ENCODE results near the gene GSG1L2. TPM values are rescaled to one million over a fixed set of nuclear protein-coding genes. Genes with fewer than 3 reads are reported as not detected.

GSG1L2 gene
- total RNA-seq, 4 donors from 2014 or later = not detected

GRCh38 chr17:9830711-9831110, 8.8 kb upstream of the GSG1L2 start:
- no peak for TF ChIP-seq CTCF (IDR thresholded peaks at IDR 0.05)
- no peak for TF ChIP-seq POLR2A (IDR thresholded peaks at IDR 0.05)
- DNase-seq (ENCODE audit: low spot score in 2 of 2) = no peak
- intact Hi-C loops (cut with DNase I; ENCODE audit: low total_unique reads) = no loop called here
- 91% methylated on average over 2 of the region's 2 CpGs for WGBS, 2 donors
- no peak overlapping the region for H3K4me3 ChIP-seq (ENCODE audit: low read depth, poor library complexity, severe bottlenecking)

DNA sequence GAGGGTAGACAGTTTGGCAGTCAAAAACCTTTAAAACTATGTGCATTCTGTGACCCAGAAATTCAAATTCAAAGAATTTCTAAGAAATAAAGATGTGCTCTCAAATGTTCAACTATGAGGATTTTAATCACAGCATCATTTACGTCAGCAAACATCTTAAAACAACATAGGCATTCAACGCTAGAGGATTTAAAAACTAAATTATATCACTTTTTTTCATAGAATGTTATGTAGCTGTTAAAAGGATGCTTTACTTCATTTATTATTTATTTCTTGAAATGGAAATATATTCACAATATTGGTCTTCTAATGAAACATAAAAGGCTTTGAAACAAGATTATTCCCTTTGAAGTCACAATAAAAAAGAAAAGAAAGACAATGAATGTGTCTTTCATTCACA, 7.5 kb upstream of the GSG1L2 start:
- DNase-seq (ENCODE audit: low spot score in 2 of 2) = no peak
- 88 to 91% methylated on average over 2 of the region's 2 CpGs for WGBS, 2 donors
- intact Hi-C loops (cut with DNase I; ENCODE audit: low total_unique reads) = no loop called here
- TF ChIP-seq POLR2A (IDR thresholded peaks at IDR 0.05) (no peak), CTCF (IDR thresholded peaks at IDR 0.05) (no peak)
- no peak overlapping the region for H3K4me3 ChIP-seq (ENCODE audit: low read depth, poor library complexity, severe bottlenecking)

- DNase-seq (ENCODE audit: low spot score in 2 of 2) = no peak
- WGBS, 2 donors = 43 to 49% methylated on average over 13 of the region's 13 CpGs
- intact Hi-C loops (cut with DNase I; ENCODE audit: low total_unique reads) = no loop called here
- no peak overlapping the region for H3K4me3 ChIP-seq (ENCODE audit: low read depth, poor library complexity, severe bottlenecking)
- TF ChIP-seq CTCF (IDR thresholded peaks at IDR 0.05) (no peak), POLR2A (IDR thresholded peaks at IDR 0.05) (no peak)
Measured at GRCh38 chr17:9828296-9829295, 6.7 kb upstream of the GSG1L2 start.

DNA sequence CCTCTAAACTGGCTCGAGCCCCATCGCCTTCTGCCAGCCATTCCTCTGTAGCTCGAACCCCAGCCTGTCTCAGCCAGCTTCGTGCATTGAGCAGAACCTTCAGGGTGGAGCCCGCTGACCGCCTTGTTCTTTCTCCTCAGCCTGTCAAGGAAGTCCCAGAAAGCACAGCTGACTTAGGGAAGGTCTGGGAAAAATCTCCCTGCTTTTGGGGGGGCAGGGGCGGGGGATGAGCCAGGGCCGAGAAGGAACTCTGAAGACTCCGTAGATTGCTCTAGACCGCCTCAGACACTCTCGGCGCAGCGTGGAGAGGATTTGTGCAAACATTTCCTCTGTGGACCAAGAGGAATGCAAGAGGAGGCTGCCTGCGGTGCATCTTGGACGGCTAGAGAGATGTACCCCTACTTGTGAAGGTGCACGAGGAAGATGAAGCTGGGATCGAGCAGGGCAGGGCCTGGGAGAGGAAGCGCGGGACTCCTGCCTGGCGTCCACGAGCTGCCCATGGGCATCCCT, 3.8 kb upstream of the GSG1L2 start, which contains the start of gene GLP2R:
Gene GLP2R (plus strand): TSS at position 284 of the 510 bp plus-strand sequence. CDS start 140 bp downstream, at position 424.
- H3K4me3 ChIP-seq (ENCODE audit: low read depth, poor library complexity, severe bottlenecking) = no peak within 1 kb of the TSS
- no peak for DNase-seq (ENCODE audit: low spot score in 2 of 2)
- 65 to 73% methylated on average over 21 of the region's 21 CpGs for WGBS, 2 donors
- intact Hi-C loops (cut with DNase I; ENCODE audit: low total_unique reads) = no loop called here
- TF ChIP-seq POLR2A (IDR thresholded peaks at IDR 0.05) (no peak), CTCF (IDR thresholded peaks at IDR 0.05) (no peak)

DNA sequence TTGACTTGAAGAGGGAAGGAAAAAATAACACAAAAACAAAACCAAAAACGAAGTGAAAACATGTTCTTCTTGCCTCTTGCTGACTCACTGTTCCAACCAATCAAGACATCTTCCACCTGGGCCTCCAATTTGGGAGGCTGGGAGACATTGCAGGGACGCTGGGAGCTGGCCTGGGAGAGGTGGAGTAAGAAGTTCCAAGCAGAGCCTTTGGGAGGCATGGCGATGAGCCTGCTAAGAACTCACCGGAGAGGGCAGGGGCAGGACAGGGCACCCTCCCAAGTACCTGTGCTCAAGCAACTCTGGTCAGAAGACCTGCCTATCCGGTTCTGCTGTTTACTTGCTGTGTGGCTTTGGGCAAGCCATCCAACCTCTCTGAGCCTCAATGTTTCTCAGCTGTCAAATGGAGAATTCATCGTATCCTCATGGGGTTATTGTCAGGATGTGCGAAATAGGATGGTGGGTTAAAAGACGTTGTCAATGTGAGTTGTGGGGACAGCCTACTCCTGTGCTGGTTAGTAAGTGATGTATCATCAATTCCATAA, 3.0 kb upstream of the GSG1L2 start:
- intact Hi-C loops (cut with DNase I; ENCODE audit: low total_unique reads) = no loop called here
- H3K4me3 ChIP-seq (ENCODE audit: low read depth, poor library complexity, severe bottlenecking) = no peak overlapping the region
- DNase-seq (ENCODE audit: low spot score in 2 of 2) = no peak
- 73 to 78% methylated on average over 8 of the region's 8 CpGs for WGBS, 2 donors
- no peak for TF ChIP-seq POLR2A (IDR thresholded peaks at IDR 0.05)
- TF ChIP-seq CTCF (IDR thresholded peaks at IDR 0.05) = no peak
